ENCODE results near the gene S100PBP.

S100PBP gene

DNA sequence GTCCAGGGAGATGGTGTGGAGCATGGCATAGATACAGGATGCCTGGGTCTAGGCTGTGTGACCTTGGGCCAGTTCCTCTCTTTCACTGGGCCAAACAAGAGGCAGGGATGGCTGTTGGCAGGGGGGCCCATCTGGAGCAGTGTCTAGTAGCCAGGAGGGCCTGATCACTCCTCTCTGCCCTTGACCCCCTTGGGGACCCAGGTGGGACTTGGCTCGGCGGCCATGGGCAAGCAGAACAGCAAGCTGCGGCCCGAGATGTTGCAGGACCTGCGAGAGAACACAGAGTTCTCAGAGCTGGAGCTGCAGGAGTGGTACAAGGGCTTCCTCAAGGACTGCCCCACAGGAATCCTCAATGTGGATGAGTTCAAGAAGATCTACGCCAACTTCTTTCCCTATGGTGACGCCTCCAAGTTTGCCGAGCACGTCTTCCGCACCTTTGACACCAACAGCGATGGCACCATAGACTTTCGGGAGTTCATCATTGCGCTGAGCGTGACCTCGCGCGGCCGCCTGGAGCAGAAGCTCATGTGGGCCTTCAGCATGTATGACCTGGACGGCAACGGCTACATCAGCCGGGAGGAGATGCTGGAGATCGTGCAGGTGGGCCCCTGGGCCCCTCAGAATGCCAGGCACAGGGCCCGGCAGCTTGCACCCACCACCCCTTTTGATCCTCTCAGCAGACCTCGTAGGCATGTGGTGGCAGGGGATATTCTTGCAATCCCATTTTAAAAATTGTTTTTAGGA is 71.4 kb downstream of the S100PBP start:
- no peak for DNase-seq

DNA sequence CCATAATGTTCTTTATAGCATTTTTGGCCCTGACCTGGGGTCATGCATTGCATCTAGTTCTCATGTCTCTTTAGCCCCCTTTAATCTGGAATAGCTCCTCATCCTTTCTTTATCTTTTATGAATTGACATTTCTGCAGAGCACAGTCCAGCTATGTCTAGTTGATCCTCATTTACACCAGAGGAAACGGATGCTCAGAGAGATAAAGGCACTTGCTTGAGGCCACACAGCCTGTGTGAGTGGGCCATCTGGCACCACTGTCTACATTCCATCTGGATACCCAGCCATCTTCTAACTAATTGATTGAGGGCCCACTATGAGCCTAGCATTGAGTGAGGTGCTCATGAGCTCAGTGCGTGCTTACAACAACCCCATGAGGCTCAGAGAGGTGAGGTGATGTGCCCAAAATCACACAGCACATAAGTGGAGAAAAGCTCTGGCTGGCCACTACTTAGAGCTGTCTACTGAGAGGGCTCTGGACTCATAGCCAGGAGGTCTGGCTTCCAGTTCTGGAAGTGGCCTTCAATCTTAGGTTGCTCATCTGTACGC is 72.4 kb downstream of the S100PBP start:
- no peak for DNase-seq

DNA sequence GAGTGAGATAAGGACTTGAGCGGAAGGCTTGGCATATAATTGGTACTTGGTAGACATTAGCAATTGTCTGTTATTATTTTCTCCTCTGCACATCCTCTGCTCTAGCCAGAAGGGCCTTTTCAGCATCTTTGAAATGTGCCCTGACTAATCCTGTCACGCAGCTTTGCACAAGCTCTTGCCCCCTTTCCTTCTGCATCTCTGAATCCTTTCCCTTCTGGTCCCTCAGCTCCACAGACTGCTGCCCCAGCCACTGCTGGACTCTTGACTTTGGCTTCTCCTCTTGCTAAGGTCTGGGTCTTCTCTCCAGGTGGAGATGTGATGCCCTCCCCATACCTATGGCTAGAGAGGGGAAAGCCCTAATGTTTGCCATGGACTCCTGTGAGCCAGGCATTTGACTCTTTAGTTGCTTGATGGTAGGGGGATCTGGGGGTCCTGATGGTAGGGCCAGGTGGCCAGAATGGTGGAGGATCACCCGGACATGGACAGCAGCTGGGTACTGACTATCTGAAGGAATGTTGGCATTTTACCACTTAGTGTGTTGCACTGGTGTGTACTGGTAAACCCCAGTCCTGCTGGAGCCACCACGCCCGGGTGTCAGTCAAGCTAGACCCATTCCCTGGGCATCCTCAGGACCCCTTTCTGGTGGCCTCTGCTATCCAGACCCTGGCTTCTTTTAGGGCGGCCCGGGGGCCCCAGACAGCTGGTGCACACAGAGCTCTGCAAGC is 73.2 kb downstream of the S100PBP start:
- no peak for DNase-seq

DNA sequence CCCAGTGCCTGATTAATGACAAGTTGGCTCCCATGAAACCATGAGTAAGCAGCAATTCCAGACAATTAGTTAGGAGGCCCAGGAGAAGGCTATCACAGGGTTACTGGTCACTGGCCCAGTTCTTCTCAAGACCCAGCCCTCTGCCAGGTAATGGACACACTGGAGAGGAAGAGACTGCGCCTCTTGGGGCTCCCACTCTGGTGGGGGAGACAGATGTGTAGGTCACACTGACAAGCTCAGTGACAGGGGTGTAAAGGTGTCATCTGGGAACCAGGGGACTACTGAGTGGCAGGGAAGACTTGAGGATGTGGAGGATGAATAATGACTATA is 73.8 kb downstream of the S100PBP start:
- no peak for DNase-seq

DNA sequence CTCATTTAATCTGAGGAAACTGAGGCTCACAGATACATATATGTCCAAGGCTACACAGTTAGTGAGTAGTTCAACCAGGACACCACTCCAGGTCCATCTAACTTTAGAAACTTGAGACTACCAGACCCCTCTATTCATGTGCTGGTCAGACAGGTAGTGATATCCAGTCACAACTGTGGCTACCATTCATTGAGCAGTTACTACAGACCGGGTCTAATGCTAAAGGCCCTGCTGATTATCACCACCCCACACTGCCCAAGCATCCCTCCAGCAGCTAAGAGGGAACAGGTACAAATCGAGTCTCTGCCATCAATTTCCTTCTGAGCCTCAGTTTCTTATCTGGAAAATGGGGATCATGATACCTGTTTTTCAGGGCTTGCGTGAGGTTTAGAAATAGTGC is 74.2 kb downstream of the S100PBP start:
- no peak for DNase-seq

DNA sequence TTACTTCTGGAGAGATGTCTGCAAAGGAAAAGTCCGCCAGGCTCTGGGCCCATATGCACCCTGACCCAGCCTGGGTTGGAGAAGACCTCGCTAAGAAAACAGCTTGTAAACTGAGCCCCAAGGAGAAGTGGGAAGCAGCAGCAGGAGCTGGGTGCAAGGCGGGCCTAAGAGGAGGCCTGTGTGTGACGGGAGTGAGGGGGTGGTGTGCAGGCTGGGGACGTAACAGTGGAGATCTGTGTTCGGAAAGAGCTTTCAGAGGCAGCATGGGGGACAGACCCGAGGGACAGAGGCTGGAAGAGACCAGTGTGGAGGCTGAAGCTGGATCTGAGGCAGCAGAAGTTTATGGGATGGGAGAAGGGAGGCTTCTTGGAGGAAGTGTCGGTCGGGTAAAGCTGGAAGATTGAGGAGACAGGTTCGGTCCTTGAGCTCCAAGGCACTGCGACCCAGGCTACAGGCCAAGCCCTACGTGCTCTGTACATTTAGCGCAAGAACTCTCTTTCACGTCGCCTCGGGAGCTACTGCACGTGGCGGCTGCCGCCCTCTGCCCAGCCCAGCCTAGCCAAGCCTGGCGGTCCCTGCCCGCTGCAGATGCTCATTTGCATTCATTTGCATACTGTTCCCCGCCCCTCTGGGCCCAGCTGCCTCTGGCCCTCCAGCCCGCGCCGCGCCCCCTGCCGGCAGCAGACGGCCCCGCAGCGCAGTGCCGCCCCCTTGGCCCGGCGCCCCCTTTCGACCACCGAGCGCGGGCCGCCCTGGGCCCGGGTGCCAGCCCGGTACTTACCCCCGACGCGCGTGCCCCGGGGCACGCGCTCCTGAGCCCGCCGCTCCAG is 75.1 kb downstream of the S100PBP start:
- peak; percentile 53 for DNase-seq

DNA sequence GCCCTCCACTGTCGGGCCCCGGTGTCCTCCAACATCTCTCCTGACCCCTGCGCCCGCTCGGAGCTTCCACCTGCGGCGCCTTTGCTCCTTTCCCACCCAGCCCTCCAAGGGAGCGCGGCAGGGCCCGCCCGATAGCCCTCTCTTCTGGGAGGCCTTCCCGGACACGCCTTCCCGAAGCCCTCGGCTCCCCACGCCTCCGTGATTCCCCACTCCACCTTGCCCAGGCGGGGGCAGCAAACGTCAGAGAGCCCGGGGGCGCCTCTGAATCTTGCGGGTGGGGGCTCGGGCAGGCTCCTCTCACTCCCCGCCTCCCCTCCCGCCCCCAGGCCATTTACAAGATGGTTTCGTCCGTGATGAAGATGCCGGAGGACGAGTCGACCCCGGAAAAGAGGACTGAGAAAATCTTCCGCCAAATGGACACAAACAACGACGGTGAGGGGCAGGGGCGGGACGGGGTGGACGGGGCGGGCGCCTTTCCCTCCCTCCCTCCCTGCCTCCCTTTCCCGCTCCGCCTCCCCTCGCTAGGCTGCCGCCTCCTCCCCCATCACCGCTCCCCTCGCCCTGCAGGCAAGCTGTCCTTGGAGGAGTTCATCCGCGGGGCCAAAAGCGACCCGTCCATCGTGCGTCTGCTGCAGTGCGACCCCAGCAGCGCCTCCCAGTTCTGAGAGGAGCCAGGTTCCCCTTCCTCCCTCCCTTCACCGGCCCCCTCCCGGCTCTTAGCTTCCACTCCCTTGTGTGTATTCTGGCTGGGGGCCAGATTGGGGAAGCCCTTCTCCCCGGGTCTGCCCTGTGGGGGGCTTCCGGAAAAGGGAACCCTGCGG is 76.0 kb downstream of the S100PBP start:
- DNase-seq = peak; percentile 41

DNA sequence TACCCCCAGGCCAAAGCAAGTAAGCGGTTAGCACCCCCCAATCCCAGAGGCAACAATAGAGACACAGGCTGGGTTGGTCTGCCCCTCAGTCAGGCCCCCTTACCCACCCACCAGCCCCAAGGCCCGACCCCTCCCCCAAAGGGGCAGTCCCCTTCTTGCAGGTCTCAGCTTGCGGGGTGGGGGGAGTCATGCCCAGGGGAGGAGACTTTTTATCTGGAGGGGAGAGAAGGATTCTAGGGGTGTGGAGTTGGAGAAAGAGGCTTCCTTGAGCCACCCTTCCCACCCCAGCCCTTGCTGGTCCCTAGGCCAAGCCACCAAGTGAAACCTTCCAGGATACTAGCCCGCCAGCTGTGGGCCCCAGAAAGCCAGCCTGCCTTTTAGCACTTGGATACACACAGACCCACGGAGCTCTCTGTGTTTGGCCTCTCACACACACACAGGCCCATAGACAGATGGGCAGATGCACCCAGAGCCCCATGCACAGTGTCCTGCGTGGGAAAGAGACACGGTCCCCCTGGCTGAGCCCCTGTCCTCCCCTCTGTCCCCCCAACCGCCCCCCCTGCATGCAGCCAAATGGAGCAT is 76.7 kb downstream of the S100PBP start:
- no peak for DNase-seq

DNA sequence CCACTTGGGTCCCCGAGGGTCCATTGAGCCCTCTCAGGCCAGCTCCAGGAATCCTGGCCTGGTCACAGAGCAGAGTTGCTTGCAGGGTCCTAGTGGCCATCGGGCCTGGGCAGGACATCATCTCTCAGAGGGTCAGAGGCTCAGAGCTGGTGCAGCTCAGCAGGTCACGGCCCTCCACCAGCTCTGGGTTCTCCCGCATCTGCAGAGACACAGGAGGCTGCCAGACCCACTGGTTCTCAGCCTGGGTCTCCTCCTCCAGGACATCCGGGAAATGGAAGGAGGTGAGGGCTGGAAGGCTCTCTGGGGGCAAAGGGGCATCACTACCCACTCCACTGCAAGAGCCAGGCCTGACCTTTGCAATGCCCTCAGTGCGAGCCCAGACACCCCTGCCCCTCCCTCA is 77.2 kb downstream of the S100PBP start:
- no peak for DNase-seq

DNA sequence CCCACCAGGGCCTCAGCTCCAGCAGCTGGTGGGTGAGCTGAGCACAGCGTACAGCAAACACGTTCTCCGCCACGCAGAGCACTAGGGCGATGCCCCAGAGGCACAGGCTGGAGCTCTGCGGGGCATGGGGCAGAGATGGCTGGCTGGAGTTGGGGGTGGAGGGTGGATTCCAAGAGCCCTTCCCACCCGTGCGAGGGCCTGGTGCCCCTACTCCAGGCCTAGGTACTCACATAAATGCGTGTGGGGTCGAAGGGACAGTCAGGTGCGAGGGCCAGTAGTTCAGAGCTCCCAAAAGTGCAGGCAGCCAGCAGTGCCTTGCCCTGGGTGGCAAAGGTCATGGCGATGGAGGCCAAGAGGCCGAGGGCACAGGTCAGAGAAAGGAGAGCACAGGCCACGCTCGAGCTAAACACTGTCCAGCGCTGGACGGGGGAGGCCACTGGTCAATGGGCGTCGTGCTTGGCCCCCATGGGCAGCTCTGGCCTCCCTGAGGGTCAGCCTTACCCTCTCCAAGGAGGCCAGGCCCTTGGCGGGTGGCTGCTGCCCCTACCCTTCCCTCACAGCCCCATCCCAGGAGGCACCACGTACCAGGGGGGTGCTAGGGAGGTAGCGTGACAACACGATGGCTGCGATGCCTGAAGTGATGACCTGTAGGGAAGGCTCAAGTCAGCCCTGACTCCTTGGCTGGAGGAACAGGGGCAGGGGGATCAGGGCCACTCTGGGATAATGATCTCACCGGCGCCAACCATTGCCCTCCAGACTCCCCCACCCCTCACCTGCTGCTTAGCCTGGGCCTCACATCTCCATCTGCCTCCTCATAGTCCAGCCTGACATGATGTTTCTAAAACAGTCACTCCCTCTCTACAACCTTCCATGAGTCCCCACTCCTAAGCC is 78.1 kb downstream of the S100PBP start:
- no peak for DNase-seq

DNA sequence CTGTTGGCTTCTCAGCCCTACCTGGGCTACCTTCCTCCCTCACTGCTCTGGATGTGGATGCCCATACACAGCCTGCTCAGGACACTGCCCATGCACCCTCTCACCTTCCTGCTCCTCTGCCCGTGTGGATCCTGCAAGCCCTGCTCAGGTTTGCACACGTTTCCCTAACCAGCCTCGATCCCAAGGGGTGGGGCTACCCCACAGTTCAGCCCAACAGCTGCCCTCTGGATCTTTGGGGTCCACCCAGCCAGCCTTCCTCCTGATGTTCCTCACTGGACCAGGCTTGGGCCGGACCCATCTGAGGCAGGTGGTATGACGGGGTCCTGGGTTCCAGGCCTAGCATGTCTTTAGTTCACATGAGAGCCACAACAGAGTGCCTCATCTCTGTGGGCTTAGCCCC is 79.0 kb downstream of the S100PBP start:
- no peak for DNase-seq

DNA sequence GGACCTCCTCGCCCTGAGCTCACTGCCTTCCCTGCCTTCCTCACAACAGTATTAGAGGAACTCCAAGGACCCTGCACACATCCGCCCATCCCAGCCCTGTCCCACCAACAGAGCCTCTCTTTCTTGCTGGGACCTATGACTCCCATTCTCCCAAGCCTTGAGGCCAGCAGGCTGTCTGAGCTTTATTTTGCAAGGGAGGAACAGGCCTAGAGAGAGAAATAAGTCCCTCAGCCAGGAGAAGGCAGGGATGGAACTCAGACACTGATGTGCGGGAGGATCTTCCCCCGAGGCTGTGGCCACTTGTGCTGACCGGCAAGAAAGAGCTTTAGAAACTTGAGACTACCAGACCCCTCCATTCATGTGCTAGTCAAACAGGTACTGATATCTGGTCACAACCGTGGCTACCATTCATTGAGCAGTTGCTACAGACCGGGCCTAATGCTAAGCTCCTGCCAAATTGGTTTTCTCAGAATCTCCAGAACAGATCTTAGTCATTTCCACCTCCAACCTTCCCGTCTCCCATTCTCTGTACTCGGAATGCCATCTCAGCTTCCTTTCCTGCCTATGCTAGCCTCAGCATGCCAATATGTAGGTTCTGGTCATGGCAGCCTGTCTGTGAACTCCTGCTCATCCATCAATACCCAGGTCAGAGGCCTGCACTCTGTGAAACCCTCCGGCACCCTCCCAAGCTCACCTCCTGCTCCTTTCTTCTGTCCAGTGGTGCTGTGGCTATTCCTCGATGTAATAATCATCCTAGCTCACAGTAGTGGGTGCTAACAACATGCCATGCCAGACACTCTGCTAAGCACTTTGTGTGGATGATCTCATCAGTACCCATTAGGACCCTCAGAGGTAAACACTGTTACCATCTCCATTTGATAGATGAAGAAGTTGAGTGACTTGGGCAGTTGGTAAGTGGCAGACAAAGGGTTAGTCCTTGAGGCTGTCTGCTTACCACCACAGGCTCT is 79.9 kb downstream of the S100PBP start:
- DNase-seq = no peak

DNA sequence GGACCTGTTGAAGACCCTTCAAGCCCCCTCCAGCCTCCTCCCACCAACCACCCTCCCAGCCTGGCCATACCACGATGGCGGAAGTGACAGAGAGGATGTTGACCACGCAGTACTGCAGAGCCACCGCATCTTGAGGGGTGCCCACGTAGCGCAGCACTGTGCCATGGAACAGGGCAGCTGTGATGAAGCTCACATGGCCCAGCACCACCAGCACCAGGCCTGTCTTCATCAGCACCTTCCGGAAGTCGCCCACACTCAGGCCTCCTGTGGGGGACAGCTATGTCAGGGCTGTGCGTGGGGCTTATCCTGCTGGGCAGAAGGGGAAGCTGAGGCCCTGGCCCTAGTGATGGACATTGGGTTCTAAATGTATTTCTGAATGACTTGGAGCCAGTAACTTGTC is 80.6 kb downstream of the S100PBP start:
- DNase-seq = no peak

DNA sequence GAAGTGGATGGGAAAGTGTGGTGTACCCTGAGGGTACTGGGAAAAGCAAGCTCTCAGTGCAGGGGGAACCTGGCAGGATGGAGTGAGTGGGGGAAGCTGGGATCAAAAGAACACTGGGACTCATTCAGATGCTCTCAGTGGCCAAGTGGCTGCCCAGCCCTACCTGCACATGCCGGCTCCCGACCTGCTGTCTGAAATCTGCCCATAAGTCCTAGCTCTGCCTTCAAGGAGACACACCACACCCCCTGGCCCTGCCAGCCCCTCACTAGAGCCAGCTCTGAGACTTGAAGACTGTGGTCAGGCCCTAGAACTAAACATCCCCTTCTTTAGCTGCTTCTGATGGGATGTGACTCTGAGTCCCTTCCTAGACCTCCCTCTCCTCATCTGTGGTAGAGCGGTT is 81.5 kb downstream of the S100PBP start:
- no peak for DNase-seq

DNA sequence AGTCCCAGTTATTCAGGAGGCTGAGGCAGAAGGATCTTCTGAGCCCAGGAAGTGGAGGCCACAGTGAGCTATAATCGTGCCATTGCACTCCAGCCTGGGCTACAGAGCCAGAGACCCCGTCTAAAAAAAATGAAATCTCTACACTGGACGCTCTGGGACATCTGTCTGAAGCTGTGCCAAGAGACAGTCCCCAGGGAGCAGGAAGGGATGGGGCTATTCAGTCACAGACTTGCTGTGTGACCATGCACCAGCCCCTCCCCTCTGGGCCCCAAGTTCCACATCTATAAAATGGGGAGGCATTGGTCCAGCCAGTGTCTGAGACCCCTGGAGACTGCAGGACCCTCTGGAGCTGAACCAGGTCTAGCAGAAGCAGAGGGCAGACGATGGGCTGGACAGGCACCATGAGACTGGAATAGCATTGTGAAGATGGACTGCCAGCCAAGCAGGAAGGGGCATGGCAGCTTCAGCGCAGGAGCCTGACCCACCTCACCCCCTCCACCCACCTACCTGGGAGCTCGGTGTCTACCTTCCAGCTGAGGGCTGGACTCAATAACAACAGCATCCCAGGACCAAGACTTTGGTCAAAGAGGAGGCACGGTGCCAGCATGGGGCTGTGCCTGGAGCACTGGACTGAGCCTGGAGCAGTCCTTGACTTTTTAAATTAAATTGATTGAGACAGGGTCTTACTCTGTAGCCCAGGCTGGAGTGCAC is 82.3 kb downstream of the S100PBP start:
- no peak for DNase-seq

DNA sequence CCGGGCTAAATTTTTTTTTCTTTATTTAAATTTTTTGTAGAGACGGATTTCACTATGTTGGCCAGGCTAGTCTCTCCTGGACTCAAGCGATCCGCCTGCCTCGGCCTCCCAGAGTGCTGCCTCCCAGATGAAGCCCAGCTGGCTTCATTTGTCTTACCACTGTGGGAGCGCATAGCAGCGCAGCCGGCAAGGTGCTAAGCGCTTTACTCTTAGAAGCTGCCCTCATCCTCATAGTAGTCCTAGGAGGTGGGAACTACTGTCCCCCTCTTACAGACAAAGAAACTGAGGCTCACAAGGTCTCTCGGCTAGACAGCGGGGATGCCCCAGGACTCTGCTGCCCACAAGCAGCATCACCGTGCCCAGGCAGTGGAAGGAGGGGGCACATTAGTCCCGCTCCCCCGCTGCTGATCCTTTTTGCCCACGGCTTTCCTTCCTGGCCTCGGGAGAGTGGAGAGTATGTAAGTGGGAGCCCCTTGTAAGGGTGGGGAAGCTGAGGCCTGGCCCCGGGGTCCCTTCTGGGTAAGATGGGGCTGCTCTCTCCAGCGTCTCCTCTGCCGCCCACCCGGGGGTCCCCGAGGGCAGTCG is 83.0 kb downstream of the S100PBP start:
- DNase-seq = no peak

DNA sequence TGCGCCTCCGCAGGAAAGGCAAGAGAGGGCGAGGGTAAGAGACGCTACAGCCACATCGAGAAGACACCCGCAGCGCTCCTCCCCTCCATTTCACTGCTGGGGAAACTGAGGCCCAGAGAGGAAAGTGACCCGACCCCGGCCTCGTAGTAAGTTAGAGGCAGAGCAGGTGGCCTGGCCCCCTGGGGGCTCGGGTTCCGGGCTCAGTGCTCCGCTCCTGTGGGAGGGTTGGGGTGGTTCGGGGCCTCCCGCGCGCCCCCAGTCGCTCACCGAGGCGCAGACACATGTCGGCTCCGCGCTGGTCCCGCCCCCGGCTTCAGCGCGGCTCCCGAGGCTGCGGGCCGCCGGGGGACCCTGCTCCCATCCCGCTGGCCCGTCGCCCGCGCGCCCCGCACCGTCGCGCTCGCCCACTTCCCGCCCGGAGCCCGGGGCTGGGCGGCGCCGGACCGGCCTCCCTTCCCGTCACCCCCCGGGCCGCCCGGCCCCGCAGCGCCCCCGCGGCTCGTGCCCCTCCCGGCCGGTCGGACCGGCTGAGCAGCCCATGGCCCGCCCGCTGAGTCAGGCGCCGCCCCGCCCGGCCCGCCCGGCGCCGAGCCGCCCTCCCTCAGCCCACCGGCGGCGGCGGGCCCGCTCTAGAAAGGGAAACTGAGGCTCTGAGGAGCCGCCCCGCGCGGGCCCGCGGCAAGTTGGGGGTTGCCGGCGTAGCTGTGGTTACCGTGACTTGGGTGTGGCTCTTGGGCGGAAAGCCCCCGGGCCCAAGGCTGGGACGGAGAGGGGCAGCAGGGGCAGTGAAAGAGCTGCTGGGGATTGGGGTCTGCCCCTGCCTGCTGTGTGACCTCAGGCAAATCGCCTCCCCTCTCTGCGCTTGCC is 83.7 kb downstream of the S100PBP start, which contains the start of gene TMEM54:
Gene TMEM54, minus strand, starts transcription at position 434 of the 867 bp plus-strand sequence. Its CDS starts 151 bp downstream, at position 283.
- DNase-seq = no peak

Measured in DMS79 (cell line).